ENCODE data around the gene CFAP57.

The CFAP57 gene

GRCh38 chr1:43140010-43140409 lies 32.1 kb upstream of the CFAP57 start:
- no peak for DNase-seq (ENCODE audit: insufficient read length, low spot score)
- TF ChIP-seq POLR2A (IDR thresholded peaks at IDR 0.05; ENCODE audit: low read depth, low read length) = no peak
- no peak for TF ChIP-seq POU2F2 (IDR thresholded peaks at IDR 0.05; ENCODE audit: low read depth, low read length)
- TF ChIP-seq POLR2AphosphoS5 (IDR thresholded peaks at IDR 0.05; ENCODE audit: low read depth, low read length) = no peak
- no peak for TF ChIP-seq TAF1 (IDR thresholded peaks at IDR 0.05; ENCODE audit: low read depth, low read length)
- TF ChIP-seq SPI1 (IDR thresholded peaks at IDR 0.05; ENCODE audit: low read depth, low read length) = no peak
- no peak for TF ChIP-seq PAX5 (IDR thresholded peaks at IDR 0.05; ENCODE audit: insufficient read depth, low read length, severe bottlenecking)
- FAIRE-seq = no peak

- TF ChIP-seq SPI1 (IDR thresholded peaks at IDR 0.05; ENCODE audit: low read depth, low read length) (no peak), POLR2A (IDR thresholded peaks at IDR 0.05; ENCODE audit: low read depth, low read length) (no peak), PAX5 (IDR thresholded peaks at IDR 0.05; ENCODE audit: insufficient read depth, low read length, severe bottlenecking) (no peak), TAF1 (IDR thresholded peaks at IDR 0.05; ENCODE audit: low read depth, low read length) (no peak), POU2F2 (IDR thresholded peaks at IDR 0.05; ENCODE audit: low read depth, low read length) (no peak), POLR2AphosphoS5 (IDR thresholded peaks at IDR 0.05; ENCODE audit: low read depth, low read length) (no peak)
- DNase-seq (ENCODE audit: insufficient read length, low spot score) (no peak), FAIRE-seq (no peak)
Observed at GRCh38 chr1:43140583-43140982, 31.5 kb upstream of the CFAP57 start.

- DNase-seq (ENCODE audit: insufficient read length, low spot score) = no peak
- no peak for FAIRE-seq
- TF ChIP-seq PAX5 (IDR thresholded peaks at IDR 0.05; ENCODE audit: insufficient read depth, low read length, severe bottlenecking) (no peak), TAF1 (IDR thresholded peaks at IDR 0.05; ENCODE audit: low read depth, low read length) (no peak), POLR2AphosphoS5 (IDR thresholded peaks at IDR 0.05; ENCODE audit: low read depth, low read length) (no peak), POLR2A (IDR thresholded peaks at IDR 0.05; ENCODE audit: low read depth, low read length) (no peak), SPI1 (IDR thresholded peaks at IDR 0.05; ENCODE audit: low read depth, low read length) (no peak), POU2F2 (IDR thresholded peaks at IDR 0.05; ENCODE audit: low read depth, low read length) (no peak)
Observed at GRCh38 chr1:43143441-43143888, 28.7 kb upstream of the CFAP57 start.

GRCh38 chr1:43144237-43144636 lies 27.9 kb upstream of the CFAP57 start:
- no peak for DNase-seq (ENCODE audit: insufficient read length, low spot score)
- FAIRE-seq = no peak
- TF ChIP-seq PAX5 (IDR thresholded peaks at IDR 0.05; ENCODE audit: insufficient read depth, low read length, severe bottlenecking) (no peak), POU2F2 (IDR thresholded peaks at IDR 0.05; ENCODE audit: low read depth, low read length) (no peak), SPI1 (IDR thresholded peaks at IDR 0.05; ENCODE audit: low read depth, low read length) (no peak), TAF1 (IDR thresholded peaks at IDR 0.05; ENCODE audit: low read depth, low read length) (no peak), POLR2A (IDR thresholded peaks at IDR 0.05; ENCODE audit: low read depth, low read length) (no peak), POLR2AphosphoS5 (IDR thresholded peaks at IDR 0.05; ENCODE audit: low read depth, low read length) (no peak)

GRCh38 chr1:43147625-43148327 lies 24.4 kb upstream of the CFAP57 start:
- DNase-seq (ENCODE audit: insufficient read length, low spot score) = peak; percentile 37
- TF ChIP-seq POLR2AphosphoS5 (IDR thresholded peaks at IDR 0.05; ENCODE audit: low read depth, low read length) (no peak), SPI1 (IDR thresholded peaks at IDR 0.05; ENCODE audit: low read depth, low read length) (no peak), POU2F2 (IDR thresholded peaks at IDR 0.05; ENCODE audit: low read depth, low read length) (no peak), POLR2A (IDR thresholded peaks at IDR 0.05; ENCODE audit: low read depth, low read length) (no peak), PAX5 (IDR thresholded peaks at IDR 0.05; ENCODE audit: insufficient read depth, low read length, severe bottlenecking) (no peak), TAF1 (IDR thresholded peaks at IDR 0.05; ENCODE audit: low read depth, low read length) (no peak)
- FAIRE-seq = peak; percentile 13

- DNase-seq (ENCODE audit: insufficient read length, low spot score) (no peak), FAIRE-seq (no peak)
- no peak for TF ChIP-seq TAF1 (IDR thresholded peaks at IDR 0.05; ENCODE audit: low read depth, low read length)
- TF ChIP-seq POLR2A (IDR thresholded peaks at IDR 0.05; ENCODE audit: low read depth, low read length) = no peak
- no peak for TF ChIP-seq PAX5 (IDR thresholded peaks at IDR 0.05; ENCODE audit: insufficient read depth, low read length, severe bottlenecking)
- no peak for TF ChIP-seq POLR2AphosphoS5 (IDR thresholded peaks at IDR 0.05; ENCODE audit: low read depth, low read length)
- TF ChIP-seq POU2F2 (IDR thresholded peaks at IDR 0.05; ENCODE audit: low read depth, low read length) = no peak
- no peak for TF ChIP-seq SPI1 (IDR thresholded peaks at IDR 0.05; ENCODE audit: low read depth, low read length)
Observed at GRCh38 chr1:43149889-43150288, 22.2 kb upstream of the CFAP57 start.

GRCh38 chr1:43152866-43153265 lies 19.3 kb upstream of the CFAP57 start:
- no peak for TF ChIP-seq POLR2A (IDR thresholded peaks at IDR 0.05; ENCODE audit: low read depth, low read length)
- no peak for TF ChIP-seq POU2F2 (IDR thresholded peaks at IDR 0.05; ENCODE audit: low read depth, low read length)
- TF ChIP-seq SPI1 (IDR thresholded peaks at IDR 0.05; ENCODE audit: low read depth, low read length) = no peak
- TF ChIP-seq PAX5 (IDR thresholded peaks at IDR 0.05; ENCODE audit: insufficient read depth, low read length, severe bottlenecking) = no peak
- no peak for TF ChIP-seq TAF1 (IDR thresholded peaks at IDR 0.05; ENCODE audit: low read depth, low read length)
- TF ChIP-seq POLR2AphosphoS5 (IDR thresholded peaks at IDR 0.05; ENCODE audit: low read depth, low read length) = no peak
- DNase-seq (ENCODE audit: insufficient read length, low spot score) (no peak), FAIRE-seq (no peak)

- TF ChIP-seq POLR2A (IDR thresholded peaks at IDR 0.05; ENCODE audit: low read depth, low read length) (no peak), SPI1 (IDR thresholded peaks at IDR 0.05; ENCODE audit: low read depth, low read length) (no peak)
- DNase-seq (ENCODE audit: insufficient read length, low spot score) = no peak
- FAIRE-seq = no peak
Observed at GRCh38 chr1:43153443-43153842, 18.7 kb upstream of the CFAP57 start.

GRCh38 chr1:43156026-43156425 lies 16.1 kb upstream of the CFAP57 start:
- TF ChIP-seq POU2F2 (IDR thresholded peaks at IDR 0.05; ENCODE audit: low read depth, low read length) = no peak
- no peak for TF ChIP-seq POLR2AphosphoS5 (IDR thresholded peaks at IDR 0.05; ENCODE audit: low read depth, low read length)
- TF ChIP-seq SPI1 (IDR thresholded peaks at IDR 0.05; ENCODE audit: low read depth, low read length) = no peak
- no peak for TF ChIP-seq PAX5 (IDR thresholded peaks at IDR 0.05; ENCODE audit: insufficient read depth, low read length, severe bottlenecking)
- no peak for TF ChIP-seq POLR2A (IDR thresholded peaks at IDR 0.05; ENCODE audit: low read depth, low read length)
- TF ChIP-seq TAF1 (IDR thresholded peaks at IDR 0.05; ENCODE audit: low read depth, low read length) = no peak
- no peak for FAIRE-seq

GRCh38 chr1:43165162-43165561 lies 7.0 kb upstream of the CFAP57 start:
- DNase-seq (ENCODE audit: insufficient read length, low spot score) = no peak
- FAIRE-seq = no peak
- TF ChIP-seq PAX5 (IDR thresholded peaks at IDR 0.05; ENCODE audit: insufficient read depth, low read length, severe bottlenecking) = no peak
- TF ChIP-seq TAF1 (IDR thresholded peaks at IDR 0.05; ENCODE audit: low read depth, low read length) = no peak

More at GRCh38 chr1:43156026-43156425, 16.1 kb upstream of the CFAP57 start:
- DNase-seq (ENCODE audit: insufficient read length, low spot score) = no peak

Data from GM12891 (cell line).